ENCODE measurements around the gene DNM1. TPM values are rescaled to one million over a fixed set of nuclear protein-coding genes. Genes with fewer than 3 reads are reported as not detected.

The DNM1 gene
- total RNA-seq, 1 experiment from 2014 or later = 2.0 TPM

GRCh38 chr9:128190013-128190412 is 13.2 kb upstream of the DNM1 start:
- H3K27ac Mint-ChIP-seq (ENCODE audit: low read depth, unreplicated experiment) = peak overlapping the region; percentile 14
- peak overlapping the region; percentile 91 for H3K4me3 Mint-ChIP-seq (ENCODE audit: unreplicated experiment)
- BruUV-seq (replicated peaks) = TSS peak; percentile 19
- no peak for TF ChIP-seq CTCF (IDR thresholded peaks at IDR 0.05; ENCODE audit: unreplicated experiment)
- DNase-seq (ENCODE audit: unreplicated experiment) = no peak
- H3K4me1 Mint-ChIP-seq (ENCODE audit: insufficient read depth, unreplicated experiment) = peaks cover 4% of the 10 kb centered on the region
- ChIA-PET POLR2A (interaction anchor here (0.7 to 2.0 kb wide), 8 partner anchors 13 to 342 kb away, joined by 3 to 11 read pairs (median 3); partner anchors contain the start of gene BBLN), CTCF (interaction anchor here (0.6 to 1.9 kb wide), 5 partner anchors 10 to 172 kb away, joined by 3 to 6 read pairs (median 3); no protein-coding TSS in a partner anchor)
- H3K36me3 Mint-ChIP-seq (ENCODE audit: insufficient read depth, unreplicated experiment) = peaks cover 38% of the 10 kb centered on the region
- H3K27me3 Mint-ChIP-seq (ENCODE audit: insufficient read depth, unreplicated experiment) = no peaks in the 10 kb centered on the region
- H3K9me3 Mint-ChIP-seq (ENCODE audit: unreplicated experiment) = no peaks in the 10 kb centered on the region
- intact Hi-C loops (cut with micrococcal nuclease) = loop anchor here (5.0 kb wide), 1 partner anchor 63 kb away; the partner anchor contains the start of gene PTGES2

- ChIA-PET CTCF (interaction anchor here (0.6 to 1.9 kb wide), 9 partner anchors 10 to 668 kb away, joined by 3 to 6 read pairs (median 3); no protein-coding TSS in a partner anchor), POLR2A (interaction anchor here (0.7 to 2.0 kb wide), 9 partner anchors 14 to 342 kb away, joined by 3 to 11 read pairs (median 3); partner anchors contain the start of gene BBLN)
- Mint-ChIP-seq H3K9me3 (ENCODE audit: unreplicated experiment) (no peaks in the 10 kb centered on the region), H3K36me3 (ENCODE audit: insufficient read depth, unreplicated experiment) (peaks cover 31% of the 10 kb centered on the region), H3K4me3 (ENCODE audit: unreplicated experiment) (peak overlapping the region; percentile 91), H3K27me3 (ENCODE audit: insufficient read depth, unreplicated experiment) (no peaks in the 10 kb centered on the region), H3K4me1 (ENCODE audit: insufficient read depth, unreplicated experiment) (peaks cover 4% of the 10 kb centered on the region), H3K27ac (ENCODE audit: low read depth, unreplicated experiment) (peak overlapping the region; percentile 93)
- intact Hi-C loops (cut with micrococcal nuclease) = loop anchor here (5.0 kb wide), 1 partner anchor 63 kb away; the partner anchor contains the start of gene PTGES2
- BruUV-seq (replicated peaks) = no TSS peak
- no peak for TF ChIP-seq CTCF (IDR thresholded peaks at IDR 0.05; ENCODE audit: unreplicated experiment)
- DNase-seq (ENCODE audit: unreplicated experiment) = peak; percentile 6
Observed at GRCh38 chr9:128190516-128191405, 12.4 kb upstream of the DNM1 start.

- peak; percentile 76 for TF ChIP-seq CTCF (IDR thresholded peaks at IDR 0.05; ENCODE audit: unreplicated experiment)
- Mint-ChIP-seq H3K27ac (ENCODE audit: low read depth, unreplicated experiment) (peak within 1 kb of the TSS; percentile 93), H3K4me1 (ENCODE audit: insufficient read depth, unreplicated experiment) (peaks cover 4% of the 10 kb centered on the region), H3K9me3 (ENCODE audit: unreplicated experiment) (no peaks in the 10 kb centered on the region), H3K36me3 (ENCODE audit: insufficient read depth, unreplicated experiment) (peaks cover 25% of the 10 kb centered on the region), H3K27me3 (ENCODE audit: insufficient read depth, unreplicated experiment) (no peaks in the 10 kb centered on the region), H3K4me3 (ENCODE audit: unreplicated experiment) (peak within 1 kb of the TSS; percentile 91)
- BruUV-seq (replicated peaks) = TSS peak; percentile 70
- ChIA-PET CTCF (interaction anchor here (0.6 to 1.2 kb wide), 5 partner anchors 9 to 668 kb away, joined by 3 to 4 read pairs (median 3); no protein-coding TSS in a partner anchor), POLR2A (interaction anchor here (1.0 to 2.0 kb wide), 6 partner anchors 14 to 150 kb away, joined by 3 to 11 read pairs (median 3); partner anchors contain the start of gene BBLN)
- DNase-seq (ENCODE audit: unreplicated experiment) = peak; percentile 74
- intact Hi-C loops (cut with micrococcal nuclease) = loop anchor here (5.0 kb wide), 1 partner anchor 64 kb away; the partner anchor contains the start of gene PTGES2
Observed at GRCh38 chr9:128191406-128192046, 11.7 kb upstream of the DNM1 start, which contains the start of gene CIZ1. TSS of gene CIZ1 (minus strand) at chr9:128191572. CDS start at chr9:128190857, 715 bp downstream.
